HepG2 (cell line): ENCODE results near the gene TFEB. TPM values are rescaled to one million over a fixed set of nuclear protein-coding genes. Genes with fewer than 3 reads are reported as not detected.

Source experiments
- CREB1 ChIP-seq, 2 experiments: fragments of 450-650 bp in 1 of 2; IDR thresholded peaks; 2 replicates each; pipeline ENCODE4 v1.6.1; 2016 to 2017; ENCODE audit warnings: control low read depth in 1 of 2, mild to moderate bottlenecking in 1 of 2, missing compliant biosample characterization in 1 of 2, missing genetic modification characterization in 1 of 2
- CREBL2 ChIP-seq: sonication (generic); formaldehyde crosslinking; IDR thresholded peaks from 2 replicates; pipeline ENCODE4 v1.8.1; 2023; ENCODE audit warnings: missing genetic modification reagents, mild to moderate bottlenecking, borderline replicate concordance
- ELF1 ChIP-seq: sonication (generic); formaldehyde crosslinking; IDR thresholded peaks from 2 replicates; pipeline ENCODE4 v1.4.0; 2020; ENCODE audit warnings: missing genetic modification reagents
- KDM4B ChIP-seq: sonication (generic); formaldehyde crosslinking; IDR thresholded peaks from 2 replicates; pipeline ENCODE4 v1.4.0; 2020; ENCODE audit warnings: missing genetic modification reagents
- KIAA2018 ChIP-seq: sonication (generic); formaldehyde crosslinking; IDR thresholded peaks from 2 replicates; pipeline ENCODE4 v1.5.0; 2020; ENCODE audit warnings: mild to moderate bottlenecking, missing genetic modification reagents, borderline replicate concordance
- MATR3 ChIP-seq: sonication (generic); formaldehyde crosslinking; IDR thresholded peaks from 2 replicates; pipeline ENCODE4 v1.4.0; 2020; ENCODE audit warnings: missing genetic modification reagents
- NR2F1 ChIP-seq, 2 experiments: fragments of 450-650 bp in 1 of 2; formaldehyde crosslinking in 1 of 2; IDR thresholded peaks; 2 replicates each; pipeline versions ENCODE4 v1.5.0 to v1.6.1; 2016 to 2020; ENCODE audit warnings: mild to moderate bottlenecking in 1 of 2, missing compliant biosample characterization in 1 of 2, missing genetic modification reagents in 1 of 2, moderate library complexity in 1 of 2
- RAD51 ChIP-seq: fragments of 450-650 bp; IDR thresholded peaks from 2 replicates; pipeline ENCODE4 v1.6.1; 2016; ENCODE audit warnings: borderline replicate concordance
- TAF15 ChIP-seq: fragments of 200-400 bp; formaldehyde crosslinking; IDR thresholded peaks from one replicate; pipeline ENCODE4 v1.6.1; 2018; ENCODE audit warnings: mild to moderate bottlenecking, low read depth, low read length; ENCODE audit not compliant: poor library complexity, severe bottlenecking
- TBX3 ChIP-seq: fragments of 450-650 bp; IDR thresholded peaks from 2 replicates; pipeline ENCODE4 v1.6.1; 2017; ENCODE audit warnings: antibody characterized with exemption, mild to moderate bottlenecking, inconsistent platforms, borderline replicate concordance
- TCF7L2 ChIP-seq: IDR thresholded peaks from 2 replicates; pipeline ENCODE4 v1.6.1; 2011; ENCODE audit warnings: mild to moderate bottlenecking, low read depth, low read length, moderate library complexity
- ZBED4 ChIP-seq: sonication (generic); formaldehyde crosslinking; IDR thresholded peaks from 2 replicates; pipeline ENCODE4 v1.4.0; 2020; ENCODE audit warnings: missing genetic modification reagents, borderline replicate concordance
- ZNF136 ChIP-seq: sonication (generic); formaldehyde crosslinking; IDR thresholded peaks from 2 replicates; pipeline ENCODE4 v1.8.1; 2022; ENCODE audit warnings: low read depth, mild to moderate bottlenecking, moderate library complexity, missing genetic modification reagents
- ZNF34 ChIP-seq: sonication (generic); formaldehyde crosslinking; IDR thresholded peaks from 2 replicates; pipeline ENCODE4 v1.4.0; 2020; ENCODE audit warnings: mild to moderate bottlenecking, missing genetic modification reagents, borderline replicate concordance
- ZNF382 ChIP-seq: sonication (generic); formaldehyde crosslinking; IDR thresholded peaks from 2 replicates; pipeline ENCODE4 v1.5.0; 2020; ENCODE audit warnings: missing genetic modification reagents, mild to moderate bottlenecking, borderline replicate concordance
- ZNF576 ChIP-seq: sonication (generic); formaldehyde crosslinking; IDR thresholded peaks from 2 replicates; pipeline ENCODE4 v1.4.0; 2020; ENCODE audit warnings: mild to moderate bottlenecking, missing genetic modification reagents
- polyA plus RNA-seq, 8 experiments: library from polyadenylated mRNA; depleted of rRNA in 3 of 8; stranded (reverse) in 7 of 8; unstranded in 1 of 8; fragments of >200 nt; fragmentation: Illumina TruSeq in 4 of 8; extraction: Trizol in 4 of 8; gene quantifications; 2 replicates each; pipeline versions ENCODE4 v1.2.1 to v1.2.3, GENCODE V29; 2011 to 2016; ENCODE audit warnings: low read depth in 4 of 8, missing spikeins in 1 of 8, mixed read lengths in 1 of 8; ENCODE audit not compliant: insufficient read depth in 1 of 8
- total RNA-seq, 5 experiments: library from RNA; depleted of rRNA; stranded (reverse); fragments of >200 nt; fragmentation: Illumina TruSeq; extraction: Trizol; gene quantifications; 2 replicates each; pipeline ENCODE4 v1.2.3, GENCODE V29; 2016; ENCODE audit warnings: low read depth in 1 of 5

Gene TFEB
- total and polyA plus RNA-seq, 2 of the 13 experiments (the other 11 are each of a cell fraction or from before 2014, with no cell fraction given): 13.3 to 18.7 TPM

DNA sequence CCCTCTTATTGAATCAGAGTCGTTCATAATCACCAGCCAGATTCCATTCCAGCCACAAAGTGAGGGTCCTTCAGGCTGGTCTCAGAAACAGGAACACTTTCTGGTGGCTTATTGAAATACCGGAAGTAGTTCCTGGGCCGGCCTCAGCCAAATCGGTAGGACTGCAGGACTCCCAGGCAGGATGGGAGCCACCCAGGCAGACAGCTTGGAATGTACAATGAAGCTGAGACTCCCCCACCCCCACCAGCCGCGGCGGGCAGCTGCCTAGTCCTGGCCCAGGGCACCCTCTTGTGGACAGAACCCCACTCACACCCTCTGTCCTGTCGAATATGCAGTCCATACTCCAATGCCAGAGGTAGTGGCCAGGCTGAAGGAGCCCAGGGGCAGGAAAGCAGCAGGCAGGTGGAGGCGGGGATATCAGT is 53.3 kb downstream of the TFEB start (continued):
- no peak for TF ChIP-seq KIAA2018 (CRISPR knock-in tag)
- no peak for TF ChIP-seq TBX3
- TF ChIP-seq ELF1 (CRISPR knock-in tag): peak; percentile 23; the same call in 1 of the 2 replicates
- no peak for TF ChIP-seq CREBL2 (CRISPR knock-in tag)
- no peak for TF ChIP-seq MATR3 (CRISPR knock-in tag)
- TF ChIP-seq ZNF136 (CRISPR knock-in tag): no peak
- TF ChIP-seq TAF15: no peak
- no peak for TF ChIP-seq ZNF576 (CRISPR knock-in tag)
- TF ChIP-seq ZNF382: no peak
- TF ChIP-seq ZBED4 (CRISPR knock-in tag): no peak
- TF ChIP-seq TCF7L2: no peak
- TF ChIP-seq KDM4B (CRISPR knock-in tag): no peak
- TF ChIP-seq RAD51: no peak
- TF ChIP-seq CREB1 (IDR thresholded peaks at IDR 0.05): no peak
- no peak for TF ChIP-seq CREB1 (CRISPR knock-in tag; IDR thresholded peaks at IDR 0.05)
- no peak for TF ChIP-seq NR2F1 (CRISPR knock-in tag; IDR thresholded peaks at IDR 0.05)
- TF ChIP-seq ZNF34: no peak
